LNCaP clone FGC (cell line): ENCODE results near the gene CALY.

Source experiments
- DNase-seq: peaks from one replicate; pipeline ENCODE4 v3.0.0-alpha.2; 2011; ENCODE audit warnings: low read depth
- H3K4me3 ChIP-seq: 2 replicates; pipeline ENCODE4 v1.5.1; 2011; ENCODE audit warnings: mild to moderate bottlenecking, low read depth, low read length, control low read depth
- TF ChIP-seq, protein P1 (sequence below): IDR thresholded peaks from 2 replicates; pipeline ENCODE4 v1.5.1; 2012; ENCODE audit warnings: mild to moderate bottlenecking; ENCODE audit not compliant: control insufficient read depth, insufficient read depth; ENCODE audit errors: extremely low read depth

Gene CALY

DNA sequence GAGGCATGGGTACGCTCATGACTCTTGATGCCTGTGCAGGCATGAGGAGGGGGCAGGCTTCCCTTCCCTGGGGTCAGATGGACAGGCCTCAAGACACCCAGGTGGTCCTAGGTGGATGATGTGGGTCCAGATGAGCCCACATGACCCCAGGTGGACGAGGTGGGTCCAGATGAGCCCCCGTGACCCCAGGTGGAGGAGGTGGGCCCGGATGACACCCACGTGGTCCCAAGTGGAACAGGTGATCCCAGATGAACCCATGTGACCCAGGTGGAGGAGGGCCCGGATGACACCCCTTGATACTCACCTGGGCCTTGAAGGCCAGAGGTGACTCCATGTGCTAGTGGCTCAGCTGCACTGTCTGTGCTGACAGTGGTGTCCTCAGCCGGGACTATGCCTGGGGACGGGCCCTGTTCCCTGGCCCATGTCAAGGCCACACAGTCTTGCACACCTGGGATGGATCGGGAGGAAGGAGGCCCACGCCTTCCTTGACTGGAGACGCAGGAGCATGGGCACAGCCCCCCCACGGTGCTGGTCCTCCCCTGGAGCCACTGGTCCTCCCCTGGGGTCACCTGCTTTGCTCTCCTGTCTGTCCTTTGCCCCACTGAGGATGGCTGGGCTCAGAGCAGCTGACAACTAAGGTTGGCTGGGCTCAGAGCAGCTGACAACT, 13.7 kb upstream of the CALY start:
- TF ChIP-seq, protein P1, sequence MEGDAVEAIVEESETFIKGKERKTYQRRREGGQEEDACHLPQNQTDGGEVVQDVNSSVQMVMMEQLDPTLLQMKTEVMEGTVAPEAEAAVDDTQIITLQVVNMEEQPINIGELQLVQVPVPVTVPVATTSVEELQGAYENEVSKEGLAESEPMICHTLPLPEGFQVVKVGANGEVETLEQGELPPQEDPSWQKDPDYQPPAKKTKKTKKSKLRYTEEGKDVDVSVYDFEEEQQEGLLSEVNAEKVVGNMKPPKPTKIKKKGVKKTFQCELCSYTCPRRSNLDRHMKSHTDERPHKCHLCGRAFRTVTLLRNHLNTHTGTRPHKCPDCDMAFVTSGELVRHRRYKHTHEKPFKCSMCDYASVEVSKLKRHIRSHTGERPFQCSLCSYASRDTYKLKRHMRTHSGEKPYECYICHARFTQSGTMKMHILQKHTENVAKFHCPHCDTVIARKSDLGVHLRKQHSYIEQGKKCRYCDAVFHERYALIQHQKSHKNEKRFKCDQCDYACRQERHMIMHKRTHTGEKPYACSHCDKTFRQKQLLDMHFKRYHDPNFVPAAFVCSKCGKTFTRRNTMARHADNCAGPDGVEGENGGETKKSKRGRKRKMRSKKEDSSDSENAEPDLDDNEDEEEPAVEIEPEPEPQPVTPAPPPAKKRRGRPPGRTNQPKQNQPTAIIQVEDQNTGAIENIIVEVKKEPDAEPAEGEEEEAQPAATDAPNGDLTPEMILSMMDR, result no peak
- DNase-seq, result no peak

DNA sequence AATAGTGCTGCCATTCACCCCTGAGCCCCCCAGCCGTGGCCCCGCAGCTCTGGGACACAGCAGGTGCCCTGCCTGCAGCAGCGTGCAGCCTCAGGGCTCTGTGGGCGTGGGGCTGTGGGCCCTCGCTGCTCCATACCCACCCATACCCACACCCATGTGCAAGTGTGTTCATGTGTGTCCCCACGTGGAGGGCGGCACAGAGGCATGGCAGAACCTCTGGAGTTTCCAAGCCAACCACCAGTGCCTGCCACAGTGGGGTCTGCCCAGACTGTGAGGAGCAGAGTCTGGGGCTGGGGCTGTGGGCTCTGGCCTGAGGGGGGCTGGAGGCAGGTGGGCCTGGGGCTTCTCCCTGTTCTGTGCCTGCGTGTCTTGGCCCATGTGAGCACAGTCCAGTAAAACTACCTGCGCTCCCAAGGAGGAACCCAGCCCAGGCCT, 12.9 kb upstream of the CALY start:
- TF ChIP-seq, protein P1, result no peak
- DNase-seq, result no peak
- no peak overlapping the region for H3K4me3 ChIP-seq

More for the DNA sequence above, 13.7 kb upstream of the CALY start:
- H3K4me3 ChIP-seq, result no peak overlapping the region

DNA sequence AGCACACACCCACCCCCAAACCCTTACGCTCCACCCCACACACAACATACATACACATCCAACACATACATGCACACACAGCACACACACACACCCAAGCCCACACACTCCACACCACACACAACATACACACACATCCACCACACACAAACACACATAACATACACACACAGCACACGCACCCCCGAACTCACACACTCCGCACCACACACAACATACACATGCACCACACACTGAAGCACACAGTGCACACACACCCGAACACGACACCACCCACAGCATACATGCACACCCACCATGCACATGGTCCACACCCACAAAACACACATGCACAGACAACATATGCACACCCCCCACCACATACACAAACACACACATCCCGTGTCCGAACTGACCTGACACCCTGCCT, 12.5 kb upstream of the CALY start:
- no peak for DNase-seq
- H3K4me3 ChIP-seq, result no peak overlapping the region
- TF ChIP-seq, protein P1, result no peak

DNA sequence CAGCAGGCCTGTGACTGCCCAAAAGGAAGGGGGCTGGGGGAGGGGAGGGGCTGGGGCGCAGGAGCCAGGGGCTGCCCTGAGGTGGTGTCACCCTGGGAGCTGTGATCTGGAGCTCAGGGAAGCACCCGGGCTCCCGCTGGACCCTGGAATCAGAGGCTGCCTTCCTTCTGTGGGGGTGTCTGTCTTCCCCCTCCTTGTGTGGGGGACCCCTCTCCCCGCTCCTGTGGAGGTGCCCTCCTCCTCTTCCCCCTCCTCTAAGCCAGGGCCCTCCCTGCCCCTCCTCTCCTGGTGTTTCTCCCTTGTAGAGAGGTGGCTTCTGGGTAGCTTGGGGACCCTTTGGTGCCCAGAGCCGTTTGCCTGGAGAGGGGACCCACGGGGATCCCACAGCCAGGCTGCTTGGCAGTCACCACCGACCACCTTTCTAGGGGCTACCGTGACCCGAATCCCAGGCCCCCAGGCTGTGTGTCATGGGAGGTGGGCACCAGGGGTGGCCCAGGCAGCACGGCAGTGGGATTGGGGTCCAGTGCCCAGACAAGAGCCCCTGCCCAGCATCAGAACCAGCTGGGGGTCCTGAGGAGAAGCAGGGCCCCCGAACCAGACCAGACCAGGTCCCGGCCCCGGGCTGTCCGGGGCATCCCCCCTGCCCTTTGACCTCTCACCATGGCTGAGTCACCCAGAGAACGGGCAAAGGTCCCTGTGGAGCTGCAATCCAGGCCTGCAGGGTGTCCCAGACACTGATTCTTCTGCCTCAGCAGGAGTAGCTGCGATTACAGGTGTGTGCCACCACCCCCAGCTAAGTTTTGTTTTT, 11.2 kb upstream of the CALY start:
- H3K4me3 ChIP-seq, result no peak overlapping the region
- TF ChIP-seq, protein P1, result no peak
- DNase-seq, result no peak

DNA sequence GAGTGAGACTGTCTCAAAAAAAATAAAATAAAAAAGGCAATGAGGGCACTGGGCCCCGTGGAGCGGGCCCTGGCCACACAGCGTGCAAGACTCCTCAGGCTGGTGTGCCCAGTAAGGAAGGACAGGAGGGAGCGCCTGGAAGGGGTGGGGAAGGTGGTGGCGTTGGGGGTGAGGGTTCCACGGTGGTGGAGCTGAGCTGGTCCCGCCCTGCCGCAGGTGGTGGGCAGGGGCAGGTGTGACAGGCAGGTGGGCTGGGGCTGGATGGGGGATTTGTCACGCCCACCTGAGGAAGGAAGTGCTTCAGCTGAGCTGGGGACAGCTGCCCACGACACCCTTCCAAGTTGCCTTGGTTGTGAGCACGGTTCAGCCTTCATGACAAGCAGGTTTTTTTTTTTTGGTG, 9.7 kb upstream of the CALY start:
- no peak for DNase-seq
- TF ChIP-seq, protein P1, result no peak
- no peak overlapping the region for H3K4me3 ChIP-seq

DNA sequence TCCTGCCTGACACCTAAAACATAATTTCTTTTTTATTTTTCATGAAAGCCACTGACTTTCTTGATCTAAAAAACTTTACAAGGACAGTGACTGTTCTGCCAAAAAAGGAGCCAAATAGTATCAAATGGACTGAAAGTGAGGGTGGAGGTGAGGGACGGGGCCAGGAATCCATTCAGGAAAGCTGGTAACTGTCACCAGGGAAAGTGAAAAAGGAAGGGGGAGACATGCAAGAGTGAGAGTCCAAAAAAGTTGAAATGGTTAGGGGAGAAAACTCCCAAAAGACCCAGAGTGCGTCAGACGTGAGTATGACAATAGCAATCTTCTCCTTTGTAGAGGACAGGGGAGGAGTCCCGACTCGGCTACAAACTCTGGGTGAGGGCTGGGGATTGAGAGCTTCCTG, 7.5 kb upstream of the CALY start:
- no peak for DNase-seq
- no peak overlapping the region for H3K4me3 ChIP-seq
- TF ChIP-seq, protein P1, result no peak
